Measurements from ENCODE around the gene ADI1.

DNA sequence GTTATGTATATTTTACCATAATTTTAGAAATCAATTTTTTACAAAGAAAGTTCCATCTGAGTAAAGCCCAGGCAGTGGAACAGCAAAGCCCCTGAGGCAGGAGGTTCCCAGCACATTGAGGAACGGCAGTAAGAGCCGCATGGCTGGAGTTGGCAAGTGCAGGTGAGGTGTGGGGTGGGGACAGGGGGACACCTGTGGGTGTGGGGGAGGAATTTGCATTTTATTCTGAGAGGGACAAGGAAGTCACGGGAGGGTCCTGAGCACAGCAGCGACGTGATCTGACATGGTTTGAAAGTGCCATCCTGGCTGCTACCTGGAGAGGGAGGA is 16.1 kb upstream of the ADI1 start:
- TF ChIP-seq, protein P1, sequence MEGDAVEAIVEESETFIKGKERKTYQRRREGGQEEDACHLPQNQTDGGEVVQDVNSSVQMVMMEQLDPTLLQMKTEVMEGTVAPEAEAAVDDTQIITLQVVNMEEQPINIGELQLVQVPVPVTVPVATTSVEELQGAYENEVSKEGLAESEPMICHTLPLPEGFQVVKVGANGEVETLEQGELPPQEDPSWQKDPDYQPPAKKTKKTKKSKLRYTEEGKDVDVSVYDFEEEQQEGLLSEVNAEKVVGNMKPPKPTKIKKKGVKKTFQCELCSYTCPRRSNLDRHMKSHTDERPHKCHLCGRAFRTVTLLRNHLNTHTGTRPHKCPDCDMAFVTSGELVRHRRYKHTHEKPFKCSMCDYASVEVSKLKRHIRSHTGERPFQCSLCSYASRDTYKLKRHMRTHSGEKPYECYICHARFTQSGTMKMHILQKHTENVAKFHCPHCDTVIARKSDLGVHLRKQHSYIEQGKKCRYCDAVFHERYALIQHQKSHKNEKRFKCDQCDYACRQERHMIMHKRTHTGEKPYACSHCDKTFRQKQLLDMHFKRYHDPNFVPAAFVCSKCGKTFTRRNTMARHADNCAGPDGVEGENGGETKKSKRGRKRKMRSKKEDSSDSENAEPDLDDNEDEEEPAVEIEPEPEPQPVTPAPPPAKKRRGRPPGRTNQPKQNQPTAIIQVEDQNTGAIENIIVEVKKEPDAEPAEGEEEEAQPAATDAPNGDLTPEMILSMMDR (IDR thresholded peaks at IDR 0.05; ENCODE audit: low read length), result no peak
- TF ChIP-seq EZH2 (IDR thresholded peaks at IDR 0.05; ENCODE audit: borderline replicate concordance, low read length), result no peak
